LoVo (cell line): ENCODE data around the gene METTL1.
A peak's percentile ranks its signal among the peaks of the same experiment; 100 is the strongest.

ENCODE experiments used
- DNase-seq: peaks from one replicate; pipeline ENCODE4 v3.0.0-alpha.2; 2016; ENCODE audit warnings: low spot score

The METTL1 gene

DNA sequence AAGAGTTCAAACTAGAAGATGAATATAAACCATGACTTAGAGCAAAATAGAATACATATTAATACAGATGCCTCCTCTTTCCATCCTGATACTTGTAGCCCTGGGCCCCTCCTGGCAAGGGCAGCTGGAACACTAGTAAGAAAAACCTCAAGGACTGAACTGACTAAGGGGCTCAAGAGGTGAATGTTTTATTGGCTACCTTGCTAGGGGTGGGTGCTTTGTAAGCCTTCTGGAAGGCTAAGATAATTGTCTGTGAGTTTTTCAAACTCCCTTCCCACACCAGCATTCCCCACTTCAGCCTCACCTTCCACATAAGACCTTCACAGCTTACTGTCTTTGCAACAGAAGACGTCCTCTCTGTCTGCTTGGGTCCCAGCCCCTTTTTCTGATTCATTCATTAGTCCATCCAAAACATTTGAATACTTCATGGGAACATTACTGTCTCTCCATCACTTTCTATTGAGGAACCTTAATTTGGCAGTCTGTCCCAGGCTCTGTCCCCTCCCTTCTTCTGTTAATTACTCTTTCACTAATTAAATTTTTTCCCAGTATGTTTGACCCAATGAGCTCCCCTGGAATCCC lies 18.1 kb downstream of the METTL1 start:
- DNase-seq, result no peak

DNA sequence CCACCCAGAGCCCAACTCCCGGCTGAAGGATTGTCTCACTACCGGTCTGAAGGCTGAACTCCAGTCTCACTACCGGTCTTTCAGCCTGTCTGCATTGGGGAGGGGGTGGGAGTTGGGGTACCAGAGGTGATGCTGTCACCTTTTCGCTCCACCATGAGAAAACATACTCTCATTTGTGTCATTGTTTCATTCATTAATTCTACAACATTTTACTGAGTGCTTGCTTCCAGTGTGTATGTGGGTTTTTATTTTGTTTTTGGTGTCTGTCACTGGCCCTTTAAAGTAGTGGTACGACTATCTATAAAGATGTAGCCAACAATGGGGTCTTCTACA lies 19.3 kb downstream of the METTL1 start:
- DNase-seq, result no peak

DNA sequence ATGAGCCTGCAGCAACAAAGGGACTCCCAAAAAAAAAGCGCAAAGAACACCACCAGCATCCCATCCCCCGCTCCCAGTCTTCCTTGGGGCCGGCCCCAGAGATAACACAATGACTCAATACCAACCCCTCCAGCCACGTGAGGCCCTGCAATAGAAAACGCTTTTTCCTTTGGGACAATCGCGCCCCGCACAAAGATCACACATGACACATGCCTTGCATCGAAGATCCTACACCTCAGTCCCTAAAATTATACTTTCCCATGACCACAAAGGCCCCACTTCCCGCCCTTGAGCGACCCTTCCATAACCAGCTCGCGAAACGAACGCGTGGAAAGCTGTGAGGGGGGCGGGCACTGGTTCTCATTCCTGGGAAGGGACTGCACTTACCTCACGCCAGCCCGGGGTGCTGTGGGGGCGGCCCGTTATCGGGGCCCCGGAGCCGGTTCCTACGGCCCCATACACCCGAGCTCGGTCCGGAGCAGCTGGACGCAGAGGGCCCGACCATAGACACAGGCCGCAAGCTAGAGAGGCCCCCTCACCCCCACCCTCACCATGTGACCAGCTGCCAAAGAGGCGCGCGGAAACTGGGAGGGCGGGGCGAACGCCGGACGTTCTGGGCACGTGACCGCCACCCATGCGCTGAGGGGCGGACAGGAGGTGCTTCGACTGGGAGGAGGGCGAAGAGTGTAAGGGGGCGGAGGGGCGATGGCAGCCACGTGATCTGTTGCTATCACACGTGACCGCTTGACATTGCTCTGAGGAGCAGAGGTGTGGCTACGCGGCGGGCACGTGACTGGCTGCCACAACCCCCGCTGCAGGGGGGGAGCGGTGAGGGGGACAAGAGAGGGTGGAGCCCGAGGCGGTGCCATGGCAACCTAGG lies 19.9 kb downstream of the METTL1 start, which contains the start of gene CDK4:
Gene CDK4 (minus strand): TSS at position 523 of the 880 bp plus-strand sequence. CDS start 593 bp downstream, outside the sequence.
- peak; percentile 100 for DNase-seq

DNA sequence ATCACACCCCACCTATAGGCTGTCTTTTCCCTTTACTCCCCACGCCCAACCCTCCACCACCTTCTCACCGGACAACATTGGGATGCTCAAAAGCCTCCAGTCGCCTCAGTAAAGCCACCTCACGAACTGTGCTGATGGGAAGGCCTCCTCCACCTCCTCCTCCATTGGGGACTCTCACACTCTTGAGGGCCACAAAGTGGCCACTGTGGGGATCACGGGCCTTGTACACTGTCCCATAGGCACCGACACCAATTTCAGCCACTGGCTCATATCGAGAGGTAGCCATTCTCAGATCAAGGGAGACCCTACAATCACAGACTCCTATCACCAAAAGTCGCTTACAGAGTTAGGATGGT lies 20.5 kb downstream of the METTL1 start:
- no peak for DNase-seq

DNA sequence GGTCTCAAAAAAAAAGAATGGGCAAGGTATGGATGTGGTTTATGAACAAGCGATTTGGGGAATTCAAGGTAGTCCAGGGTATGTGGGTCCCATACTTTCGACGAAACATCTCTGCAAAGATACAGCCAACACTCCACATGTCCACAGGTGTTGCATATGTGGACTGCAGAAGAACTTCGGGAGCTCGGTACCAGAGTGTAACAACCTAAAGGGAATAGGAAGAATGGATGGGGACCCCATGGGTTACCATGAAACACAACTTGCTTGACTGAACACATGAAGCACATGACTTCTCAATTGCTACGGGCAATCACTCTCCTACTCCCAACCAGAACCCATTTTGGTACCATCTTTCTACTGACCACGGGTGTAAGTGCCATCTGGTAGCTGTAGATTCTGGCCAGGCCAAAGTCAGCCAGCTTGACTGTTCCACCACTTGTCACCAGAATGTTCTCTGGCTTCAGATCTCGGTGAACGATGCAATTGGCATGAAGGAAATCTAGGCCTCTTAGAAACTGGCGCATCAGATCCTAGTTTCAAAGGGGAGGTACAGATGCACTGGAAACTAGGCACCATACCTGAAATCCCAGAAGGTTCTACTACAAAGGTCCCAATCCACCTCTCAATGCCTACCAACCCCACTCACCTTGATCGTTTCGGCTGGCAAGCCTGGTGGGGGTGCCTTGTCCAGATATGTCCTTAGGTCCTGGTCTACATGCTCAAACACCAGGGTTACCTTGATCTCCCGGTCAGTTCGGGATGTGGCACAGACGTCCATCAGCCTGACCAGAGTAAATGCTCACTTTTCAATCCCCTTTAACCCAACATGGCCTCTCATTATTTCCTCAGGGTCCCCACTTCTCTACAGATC lies 21.1 kb downstream of the METTL1 start:
- no peak for DNase-seq

DNA sequence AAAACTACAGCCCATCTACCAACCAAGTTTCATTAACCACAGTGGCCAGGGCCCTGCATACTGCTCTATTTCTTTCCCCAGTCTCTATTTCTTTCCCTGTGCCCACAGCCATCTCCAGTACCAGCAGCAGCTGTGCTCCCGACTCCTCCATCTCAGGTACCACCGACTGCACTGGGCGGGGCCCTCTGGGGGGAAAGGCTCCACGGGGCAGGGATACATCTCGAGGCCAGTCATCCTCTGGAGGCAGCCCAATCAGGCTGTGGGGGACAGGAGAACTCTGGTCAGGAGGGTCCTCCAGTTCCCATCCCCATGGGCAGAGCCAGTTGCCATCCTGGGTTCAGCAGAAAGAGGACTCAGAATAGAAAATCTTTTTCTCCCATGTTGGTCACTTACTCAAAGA lies 22.8 kb downstream of the METTL1 start:
- no peak for DNase-seq

DNA sequence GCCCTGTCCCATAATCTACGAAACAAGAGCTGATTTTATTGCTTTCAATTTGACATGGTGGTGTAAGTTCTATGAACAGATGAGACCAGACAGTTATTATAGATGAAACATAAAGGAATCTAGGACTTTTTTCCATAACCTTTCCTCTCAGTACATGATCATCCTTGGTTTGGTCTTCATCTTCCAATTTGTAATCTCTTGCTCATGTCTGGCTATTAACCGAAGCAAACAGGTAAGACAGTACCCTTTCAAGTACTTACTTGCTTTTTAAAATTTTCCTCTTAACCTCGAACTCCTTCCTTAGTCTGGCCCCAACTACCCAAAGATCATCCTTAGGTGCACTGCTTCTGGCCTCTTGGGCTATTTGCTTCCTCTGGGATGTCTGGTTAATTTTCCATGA lies 25.9 kb downstream of the METTL1 start:
- DNase-seq, result no peak

DNA sequence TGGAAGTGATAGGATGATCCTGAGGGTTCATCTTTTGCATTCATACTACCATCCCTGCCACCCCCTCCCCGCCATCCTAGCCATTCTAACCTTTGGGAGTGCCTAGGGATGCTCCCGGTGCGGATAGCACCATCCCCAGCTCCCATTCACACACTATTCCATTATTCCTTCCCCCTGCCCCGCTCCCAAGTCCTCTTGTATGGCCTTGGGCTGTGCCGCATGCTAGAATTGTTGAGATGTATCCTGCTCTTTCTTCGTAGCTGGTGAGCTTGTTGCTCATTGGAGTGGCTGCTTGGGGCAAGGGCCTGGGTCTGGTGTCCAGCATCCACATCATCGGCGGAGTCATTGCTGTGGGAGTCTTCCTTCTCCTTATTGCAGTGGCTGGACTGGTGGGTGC lies 26.4 kb downstream of the METTL1 start:
- no peak for DNase-seq

DNA sequence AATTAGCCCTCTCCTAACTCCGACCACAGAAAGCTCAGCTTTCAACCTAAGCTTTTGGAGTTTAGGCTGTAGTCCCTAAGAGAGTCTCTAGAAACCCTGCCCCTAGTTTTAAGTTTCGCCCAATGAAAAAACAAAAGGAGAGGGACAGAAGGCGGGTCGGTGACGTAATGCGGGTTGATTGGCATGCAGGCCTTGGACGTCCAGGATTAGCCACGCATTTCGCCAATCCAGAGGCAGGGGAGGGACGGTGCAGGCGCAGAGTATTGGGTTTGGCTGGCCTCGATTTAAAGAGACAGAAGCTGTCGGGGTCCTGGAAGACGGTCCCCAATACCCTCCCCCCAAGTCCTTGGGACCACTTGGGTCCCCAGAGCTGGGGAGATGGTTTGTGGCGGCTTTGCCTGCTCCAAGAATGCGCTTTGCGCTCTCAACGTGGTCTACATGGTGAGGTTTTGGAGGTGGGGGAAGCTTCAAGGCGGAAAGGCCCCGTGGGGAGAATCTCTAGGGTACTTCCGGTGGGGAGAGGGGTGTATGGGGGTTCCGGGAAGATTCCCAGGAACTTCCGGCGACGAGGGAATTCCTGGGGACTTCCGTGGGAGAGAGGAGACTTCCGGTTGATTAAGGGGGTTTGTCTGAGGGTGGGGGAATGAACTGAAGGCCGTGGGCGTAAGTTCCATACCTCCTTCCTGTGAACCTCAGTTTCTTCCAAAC lies 27.0 kb downstream of the METTL1 start, which contains the start of gene TSPAN31:
Gene TSPAN31 (plus strand): TSS at position 263 of the 708 bp plus-strand sequence. CDS start 116 bp downstream, at position 379.
- peak; percentile 100 for DNase-seq

DNA sequence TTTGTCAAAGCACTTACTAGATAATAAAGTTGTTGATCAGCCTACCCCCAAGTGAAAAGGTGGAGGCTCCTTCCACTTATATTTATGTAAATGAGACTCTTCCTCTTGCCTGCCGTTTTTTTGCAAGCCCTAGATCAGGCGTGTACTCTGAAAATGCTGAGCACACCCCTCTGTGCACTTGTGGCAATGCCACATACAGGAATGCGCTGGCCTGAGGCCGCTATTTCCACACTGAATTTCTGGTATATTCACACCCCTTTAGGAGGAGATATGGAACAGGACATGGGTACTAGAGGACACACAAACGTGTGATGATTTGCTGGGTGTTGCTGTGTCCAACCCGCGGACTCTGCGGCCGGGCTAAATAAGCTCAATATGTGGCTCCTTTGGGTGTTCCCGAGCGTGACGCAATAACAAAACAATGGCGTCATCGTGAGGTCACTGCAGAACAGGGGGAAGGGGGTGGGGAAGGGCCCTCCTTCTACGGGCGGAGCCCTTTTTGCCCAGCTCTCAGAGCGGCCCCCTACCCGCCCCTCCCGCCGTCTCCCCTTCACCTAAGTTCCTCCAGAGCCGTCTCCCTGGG lies 27.6 kb downstream of the METTL1 start:
- DNase-seq, result peak; percentile 85

DNA sequence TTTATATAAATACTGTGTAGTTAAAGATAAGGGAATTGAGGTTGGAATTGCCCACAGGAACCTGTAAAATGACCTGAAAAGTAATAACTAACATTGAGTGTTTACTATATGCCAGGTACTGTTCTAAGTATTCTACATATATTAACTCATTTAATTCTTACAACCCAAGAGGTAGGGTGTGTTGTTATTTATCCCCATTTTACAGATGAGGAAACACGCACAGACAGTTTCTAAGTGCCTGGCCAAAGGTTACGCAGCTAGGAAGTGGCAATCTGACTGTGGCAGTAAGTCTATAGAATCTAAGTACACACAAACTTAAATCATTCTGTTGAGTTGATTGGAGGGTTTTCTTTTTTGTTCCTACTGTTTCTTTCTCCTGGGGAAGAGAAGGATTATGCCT lies 28.1 kb downstream of the METTL1 start:
- DNase-seq, result no peak

DNA sequence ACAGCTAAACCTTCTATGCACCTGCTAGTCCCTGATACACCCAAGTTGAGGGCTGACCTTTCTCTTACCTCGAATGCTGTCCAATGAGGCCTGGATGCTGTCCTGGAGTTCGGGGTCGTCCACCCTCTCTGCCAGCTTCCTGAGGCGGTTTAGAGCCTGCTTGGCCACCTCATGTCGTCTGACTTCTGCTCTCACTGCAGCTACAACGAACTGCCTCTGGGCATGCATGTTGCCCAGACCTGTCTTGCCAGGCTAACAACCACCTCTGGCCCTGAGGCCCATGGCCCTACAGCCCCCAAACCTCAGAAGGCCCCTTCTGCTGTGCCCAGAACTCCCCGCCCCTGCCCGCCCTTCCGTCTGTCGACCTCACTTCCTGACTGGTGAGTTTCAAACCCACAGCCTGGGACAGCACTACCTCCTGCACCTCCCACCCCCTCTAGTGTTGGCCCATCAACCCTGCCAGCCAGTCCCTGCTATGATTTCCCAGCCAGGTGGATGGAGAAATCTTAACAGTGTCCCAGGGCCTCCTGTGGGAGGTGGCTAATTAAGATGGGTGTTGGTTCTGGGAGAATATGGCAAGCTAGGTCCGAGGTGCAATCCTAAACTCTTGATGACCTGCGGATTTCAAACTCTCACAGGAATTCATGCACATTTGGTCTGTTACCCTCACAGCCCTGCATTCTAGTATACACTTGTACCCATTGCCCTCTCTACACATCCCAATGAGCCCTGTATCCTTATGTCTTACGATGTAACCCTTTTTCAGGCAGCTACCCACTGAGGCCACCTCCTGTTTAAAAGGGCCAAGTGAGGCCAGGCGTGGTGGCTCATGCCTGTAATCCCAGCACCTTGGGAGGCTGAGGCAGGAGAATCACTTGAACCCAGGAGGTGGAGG lies 29.8 kb downstream of the METTL1 start:
- no peak for DNase-seq

DNA sequence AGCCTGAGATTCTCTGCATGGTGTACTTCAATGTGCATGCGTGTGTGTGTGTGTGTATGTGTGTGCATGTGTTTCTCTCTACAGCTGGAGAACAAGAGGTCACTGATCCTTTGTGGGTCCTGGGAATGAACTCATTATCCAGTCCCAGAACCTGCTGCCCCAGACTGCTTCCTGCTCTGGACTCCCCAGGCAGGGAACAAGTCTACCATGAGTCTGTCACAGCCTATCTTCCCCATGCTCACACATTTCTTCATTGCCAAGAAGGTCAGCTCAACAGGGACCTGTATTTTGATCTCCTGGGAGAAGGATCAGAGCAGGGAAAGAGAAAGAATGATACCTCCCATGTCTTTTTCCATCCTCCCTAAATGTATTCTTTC lies 30.5 kb downstream of the METTL1 start:
- DNase-seq, result no peak

DNA sequence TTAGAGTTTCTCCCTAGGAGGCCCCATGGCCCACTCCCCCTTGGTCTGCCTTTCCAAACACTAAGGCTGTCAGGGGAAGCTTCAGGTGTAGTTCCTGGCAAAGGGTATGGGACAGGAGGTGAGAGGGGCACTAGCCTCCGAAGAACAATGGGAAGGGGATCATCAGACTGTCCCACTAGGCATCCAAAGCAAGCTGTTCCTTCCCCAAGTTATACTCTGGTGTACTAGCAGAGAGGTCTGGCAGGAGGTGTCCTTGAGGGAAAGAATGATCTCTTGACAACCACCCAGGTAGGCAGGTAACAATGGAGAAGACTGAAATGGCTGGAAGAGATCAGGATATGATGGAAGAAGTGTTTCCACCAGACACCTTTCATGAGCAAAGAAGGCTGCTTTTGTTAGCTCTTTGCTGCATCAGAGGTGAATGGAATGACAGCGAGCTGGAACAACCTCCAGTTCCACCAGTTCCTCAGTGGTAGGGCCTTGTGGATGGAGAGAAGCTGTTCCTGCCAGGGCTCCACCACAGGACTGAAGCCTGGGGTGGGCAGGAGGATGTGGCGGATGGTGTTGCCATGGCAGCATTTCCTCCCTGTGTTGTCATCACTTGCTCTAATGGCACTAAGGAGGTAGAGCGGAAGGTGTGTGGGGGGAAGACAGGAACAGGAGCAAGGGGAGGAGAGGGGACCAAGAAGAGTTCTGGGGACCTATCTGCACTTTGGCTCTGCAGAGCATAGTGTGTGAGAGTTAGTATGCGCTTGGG lies 31.1 kb downstream of the METTL1 start:
- no peak for DNase-seq

DNA sequence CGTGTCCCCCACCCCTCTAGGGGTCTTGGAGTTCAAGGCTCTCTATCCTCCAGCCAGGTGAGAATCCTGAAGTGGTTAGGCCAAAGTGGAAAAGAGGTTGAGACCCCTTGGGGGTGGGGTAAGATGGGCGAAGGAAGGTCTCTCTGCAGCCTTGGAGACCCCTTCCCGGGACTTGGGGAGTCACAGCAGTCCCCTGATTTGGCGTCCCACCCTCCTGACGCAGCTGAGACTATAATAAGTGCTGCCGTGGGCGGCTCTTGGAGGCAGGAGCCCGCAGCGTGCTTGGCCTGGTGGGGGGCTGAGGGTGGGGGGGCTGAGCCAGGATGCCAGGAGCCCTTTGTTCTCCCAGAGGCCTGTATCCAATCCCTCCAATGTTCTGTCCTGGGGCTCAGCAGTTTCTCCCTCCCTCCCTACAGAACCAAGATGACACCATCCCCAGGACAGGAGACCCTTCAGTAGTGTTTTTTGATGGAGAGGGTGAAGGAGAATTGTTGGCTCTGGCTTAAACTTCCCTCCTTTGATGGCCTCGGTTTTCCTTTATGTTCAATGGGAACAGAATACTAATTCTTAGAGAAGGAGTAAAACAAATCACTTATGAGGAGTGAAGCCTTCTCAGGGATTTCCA lies 31.9 kb downstream of the METTL1 start:
- DNase-seq, result no peak

DNA sequence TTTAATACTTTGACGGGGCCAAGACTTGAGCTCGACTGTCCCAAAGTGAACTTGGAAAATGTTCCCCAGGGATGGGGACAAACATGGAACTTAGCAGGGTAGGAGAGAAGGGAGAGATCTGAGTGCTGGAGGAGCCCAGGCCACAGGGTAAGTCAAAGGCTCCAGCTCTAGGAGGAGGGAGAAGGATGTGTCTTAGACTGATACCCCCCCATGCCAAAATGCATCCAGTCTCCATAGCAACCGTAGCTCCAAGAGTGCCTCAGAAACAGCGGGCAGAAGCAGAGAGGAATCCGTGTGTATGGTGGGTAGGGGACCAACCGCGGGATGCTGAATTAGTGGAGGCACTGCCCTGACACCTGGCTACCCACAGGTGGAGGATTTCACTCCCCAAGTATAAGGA lies 32.5 kb downstream of the METTL1 start:
- no peak for DNase-seq

DNA sequence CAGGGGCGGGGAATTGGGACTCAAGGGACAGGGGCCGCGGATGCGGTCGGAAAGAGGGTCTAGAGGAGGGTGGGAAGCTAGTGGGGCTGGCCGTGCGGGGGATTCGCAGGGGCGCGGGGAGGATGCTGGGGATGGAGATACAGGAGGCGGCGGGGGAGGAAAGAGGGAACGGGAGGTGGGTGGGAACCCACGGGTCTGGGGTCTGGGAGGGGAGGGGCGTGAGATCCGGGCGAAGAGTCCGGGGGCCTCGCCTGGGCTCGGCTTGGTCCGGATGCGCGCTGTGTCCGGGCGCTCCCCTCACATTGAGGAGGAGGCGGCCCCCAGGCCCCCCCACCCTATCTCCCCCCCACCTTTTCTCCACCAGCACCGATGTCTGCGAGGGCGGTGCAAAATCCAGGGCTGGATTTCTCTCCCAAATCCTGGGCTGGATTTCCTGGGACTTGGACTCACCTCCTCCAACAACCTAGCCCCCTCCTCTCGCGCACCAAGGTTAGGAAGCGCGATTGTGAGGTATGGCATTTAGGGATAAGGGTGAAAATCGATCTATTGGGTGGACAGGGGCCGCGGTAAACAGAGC lies 33.2 kb downstream of the METTL1 start, which contains the start of gene AGAP2:
Gene AGAP2 (minus strand): TSS at position 82 of the 577 bp plus-strand sequence. CDS start 496 bp downstream, outside the sequence.
- no peak for DNase-seq

DNA sequence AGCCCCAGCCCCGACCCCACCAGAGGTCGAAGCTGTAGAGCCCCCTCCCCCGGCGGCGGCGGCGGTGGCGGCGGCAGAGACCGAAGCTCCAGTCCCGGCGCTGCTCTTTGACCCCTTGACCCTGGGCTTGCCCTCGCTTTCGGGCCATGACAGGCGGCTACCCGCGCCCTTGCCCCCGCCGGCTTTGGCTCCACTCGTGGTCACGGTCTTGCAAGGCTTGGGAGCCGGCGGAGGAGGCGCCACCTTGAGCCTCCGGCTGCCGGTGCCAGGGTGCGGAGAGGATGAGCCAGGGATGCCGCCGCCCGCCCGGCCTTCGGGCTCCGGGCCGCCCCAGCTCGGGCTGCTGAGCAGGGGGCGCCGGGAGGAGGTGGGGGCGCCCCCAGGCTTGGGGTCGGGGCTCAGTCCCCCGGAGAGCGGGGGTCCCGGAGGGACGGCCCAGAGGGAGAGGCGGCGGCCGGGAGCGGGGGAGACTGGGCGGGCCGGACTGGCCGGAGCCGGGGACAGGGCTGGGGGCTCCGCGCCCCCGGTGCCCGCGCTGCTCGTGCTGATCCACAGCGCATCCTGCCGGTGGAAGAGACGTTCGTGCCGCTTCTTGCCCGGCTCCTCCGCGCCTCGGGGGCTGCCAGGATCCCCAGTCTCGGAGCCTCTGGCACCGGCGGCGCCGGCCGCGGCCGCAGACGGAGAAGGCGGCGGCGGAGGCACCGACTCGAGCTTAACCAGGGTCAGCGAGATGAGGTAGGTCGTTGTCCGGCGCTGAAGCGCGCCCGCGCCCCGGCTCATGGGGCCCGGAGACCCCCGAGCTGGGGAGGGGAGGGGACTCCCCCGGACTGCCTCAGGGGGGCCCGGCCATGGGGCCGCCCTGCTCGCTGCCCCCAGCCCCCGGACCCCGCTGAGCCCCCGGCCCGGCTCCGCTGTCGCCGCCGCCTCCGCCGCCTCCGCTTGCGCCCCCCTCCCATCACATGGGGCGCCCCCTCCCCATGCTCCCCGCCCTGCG lies 34.1 kb downstream of the METTL1 start:
- DNase-seq, result no peak
